GM19438 (cell line): ENCODE data around the gene ZNF33A.
"Not testable (repeated sequence)": the region's sequence is repeated elsewhere in the genome, so short reads cannot be mapped to it uniquely, and the experiment has no call there.

Experiments
- ATAC-seq: cut with Tn5 transposase; IDR thresholded peaks from one replicate; pipeline ENCODE4 v1.9.1; 2021; ENCODE audit warnings: low read depth; ENCODE audit not compliant: unreplicated experiment

Gene ZNF33A

DNA sequence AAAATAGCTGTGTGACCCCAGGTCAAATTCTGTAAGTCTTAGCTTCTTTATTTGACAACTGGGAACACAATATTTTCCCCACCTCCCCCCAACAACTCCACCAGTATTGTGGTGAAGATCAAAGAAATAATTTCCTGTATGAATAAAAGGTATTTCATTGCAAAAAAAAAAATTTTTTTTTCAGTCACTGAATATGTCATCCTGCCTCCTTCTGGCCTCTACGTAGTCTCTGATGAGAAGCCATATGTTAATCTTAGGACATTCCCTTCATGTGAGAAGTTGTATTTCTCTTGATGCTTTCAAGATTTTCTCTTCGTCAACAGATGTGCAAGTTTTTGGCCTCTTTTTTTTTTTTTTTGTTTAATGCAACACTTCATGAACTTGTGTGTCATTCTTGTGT, 33.0 kb downstream of the ZNF33A start:
- ATAC-seq: no peak

DNA sequence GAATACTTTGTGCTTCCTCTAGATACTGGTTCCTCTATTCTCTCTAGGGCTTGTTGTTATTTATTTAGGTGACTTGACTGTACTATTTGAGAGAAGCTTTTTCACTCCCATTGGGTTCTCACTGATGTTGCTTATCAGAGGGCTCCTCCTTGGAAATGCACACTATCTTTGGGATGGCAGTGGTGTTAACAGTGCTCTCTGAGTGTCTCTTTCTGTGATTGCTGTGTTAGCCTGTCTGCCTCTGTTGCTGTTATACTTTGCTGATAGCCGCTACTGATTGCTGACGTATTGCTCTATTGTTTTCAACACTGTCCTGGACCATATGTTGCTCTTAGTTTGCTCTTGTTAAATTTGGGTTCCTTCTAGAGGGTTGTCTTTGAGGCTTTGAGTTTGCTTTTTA, 34.7 kb downstream of the ZNF33A start:
- ATAC-seq: no peak

DNA sequence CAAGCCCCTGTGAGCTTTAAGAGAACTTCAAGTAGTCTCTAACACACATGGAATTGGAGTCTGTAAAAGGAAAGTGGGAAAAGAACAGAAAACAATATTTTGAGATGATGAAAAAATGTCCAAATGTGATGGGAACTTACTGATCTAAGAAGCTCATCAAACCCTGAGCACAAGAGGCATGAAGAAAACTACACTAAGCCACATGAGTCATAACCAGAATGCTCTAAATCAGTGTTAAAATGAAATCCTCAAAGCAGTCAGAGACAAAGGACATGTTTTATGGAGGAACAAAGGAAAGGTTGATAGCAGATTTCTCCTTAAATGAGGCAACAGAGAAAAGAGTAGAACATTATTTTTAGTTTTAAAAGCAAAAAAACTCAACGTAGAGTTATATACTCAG, 37.2 kb downstream of the ZNF33A start:
- ATAC-seq: no peak

DNA sequence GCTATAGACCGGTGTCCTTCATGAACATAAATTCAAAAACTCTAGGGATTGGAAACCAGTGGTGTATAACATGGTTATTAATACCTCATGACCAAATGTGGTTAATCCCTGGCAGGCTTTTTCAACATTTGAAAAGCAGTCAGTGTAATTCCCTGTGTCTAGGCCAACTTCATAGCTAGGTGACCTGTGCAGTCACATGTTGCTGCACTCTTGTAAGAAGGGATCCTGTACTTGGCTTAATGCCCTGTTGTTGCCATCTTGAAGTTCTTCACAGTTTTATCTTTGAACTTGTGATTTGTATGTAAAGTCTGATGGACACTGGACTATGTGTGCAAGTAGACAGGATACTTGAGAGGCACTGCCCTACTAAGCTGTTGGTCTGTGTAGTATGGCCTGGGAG, 39.7 kb downstream of the ZNF33A start:
- ATAC-seq: no peak

DNA sequence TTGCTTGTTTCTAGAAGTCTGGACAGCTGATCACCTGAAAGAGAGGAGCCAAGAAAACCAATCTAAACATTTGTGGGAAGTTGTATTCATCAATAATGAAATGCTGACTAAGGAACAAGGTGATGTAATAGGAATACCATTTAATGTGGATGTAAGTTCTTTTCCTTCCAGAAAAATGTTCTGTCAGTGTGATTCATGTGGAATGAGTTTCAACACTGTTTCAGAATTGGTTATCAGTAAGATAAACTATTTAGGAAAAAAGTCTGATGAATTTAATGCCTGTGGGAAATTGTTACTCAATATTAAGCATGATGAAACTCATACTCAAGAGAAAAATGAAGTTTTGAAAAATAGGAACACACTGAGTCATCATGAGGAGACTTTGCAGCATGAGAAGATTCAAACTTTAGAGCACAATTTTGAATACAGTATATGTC, 43.9 kb downstream of the ZNF33A start:
- ATAC-seq: no peak

DNA sequence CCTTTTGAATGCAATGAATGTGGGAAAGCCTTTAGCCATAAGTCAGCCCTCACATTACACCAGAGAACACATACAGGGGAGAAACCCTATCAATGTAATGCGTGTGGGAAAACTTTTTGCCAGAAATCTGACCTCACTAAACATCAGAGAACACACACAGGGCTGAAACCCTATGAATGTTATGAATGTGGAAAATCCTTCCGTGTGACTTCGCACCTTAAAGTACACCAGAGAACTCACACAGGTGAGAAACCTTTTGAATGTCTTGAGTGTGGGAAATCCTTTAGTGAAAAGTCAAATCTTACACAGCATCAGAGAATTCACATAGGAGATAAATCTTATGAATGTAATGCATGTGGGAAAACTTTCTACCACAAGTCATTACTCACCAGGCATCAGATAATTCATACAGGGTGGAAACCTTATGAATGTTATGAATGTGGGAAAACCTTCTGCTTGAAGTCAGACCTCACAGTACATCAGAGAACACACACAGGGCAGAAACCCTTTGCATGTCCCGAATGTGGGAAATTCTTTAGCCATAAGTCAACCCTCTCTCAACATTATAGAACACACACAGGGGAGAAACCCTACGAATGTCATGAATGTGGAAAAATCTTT, 44.9 kb downstream of the ZNF33A start:
- not testable (repeated sequence) for ATAC-seq

DNA sequence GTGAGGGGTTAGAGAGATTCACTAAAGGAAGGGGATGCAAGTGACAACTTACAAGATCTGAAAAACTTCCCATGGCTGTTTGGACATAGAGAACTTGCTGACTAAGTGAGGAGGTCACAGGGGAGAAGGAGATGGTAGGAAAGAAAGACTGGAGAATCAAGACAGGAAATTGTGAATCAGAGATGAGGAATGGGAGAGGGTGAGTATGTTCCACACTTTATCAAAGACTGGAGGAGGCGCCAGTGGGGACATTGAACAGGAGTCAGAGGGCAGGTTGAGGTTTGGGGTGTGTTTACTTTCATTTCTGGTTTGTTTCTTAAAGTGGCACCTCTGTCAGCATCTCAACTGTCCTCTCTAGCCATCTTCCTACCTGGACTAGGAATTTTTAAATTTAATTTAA, 59.2 kb downstream of the ZNF33A start:
- not testable (repeated sequence) for ATAC-seq

DNA sequence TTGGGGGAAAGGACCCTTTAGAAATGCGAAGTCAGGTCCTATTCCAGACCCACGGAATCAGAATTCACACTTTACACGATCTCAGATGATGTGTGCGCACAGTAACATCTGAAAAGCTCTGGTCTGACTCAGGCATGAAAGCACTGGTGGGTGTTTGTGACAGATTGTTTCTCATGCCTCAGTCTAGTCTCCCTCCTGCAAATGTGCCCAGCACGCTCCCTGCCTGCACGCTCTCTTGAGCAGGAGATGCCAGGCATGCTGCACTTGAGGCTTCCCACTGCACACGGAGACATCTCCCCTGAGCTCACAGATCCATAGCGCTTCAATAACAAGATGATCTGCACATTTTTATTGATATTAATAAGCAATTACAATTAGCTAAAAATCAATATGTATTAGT, 60.0 kb downstream of the ZNF33A start:
- ATAC-seq: no peak

DNA sequence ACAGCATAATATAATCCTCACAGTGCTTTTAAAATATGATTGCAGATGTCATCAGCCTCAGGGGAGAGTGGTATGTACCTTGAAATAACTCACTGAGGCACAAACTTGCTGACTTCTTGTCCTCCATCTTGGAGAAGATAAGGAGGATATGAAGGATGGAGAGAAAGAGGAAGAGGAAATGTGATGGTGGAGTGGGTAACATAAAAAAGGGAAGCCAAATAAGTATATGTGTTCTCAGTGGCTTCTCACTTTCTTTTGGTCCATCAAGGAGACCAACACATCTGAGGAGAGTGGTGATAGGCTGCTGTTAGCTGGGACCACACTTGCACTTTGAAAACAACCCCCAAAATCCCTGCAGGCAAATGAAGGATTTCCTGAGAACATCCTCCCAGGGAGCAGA, 62.1 kb downstream of the ZNF33A start:
- ATAC-seq: no peak

DNA sequence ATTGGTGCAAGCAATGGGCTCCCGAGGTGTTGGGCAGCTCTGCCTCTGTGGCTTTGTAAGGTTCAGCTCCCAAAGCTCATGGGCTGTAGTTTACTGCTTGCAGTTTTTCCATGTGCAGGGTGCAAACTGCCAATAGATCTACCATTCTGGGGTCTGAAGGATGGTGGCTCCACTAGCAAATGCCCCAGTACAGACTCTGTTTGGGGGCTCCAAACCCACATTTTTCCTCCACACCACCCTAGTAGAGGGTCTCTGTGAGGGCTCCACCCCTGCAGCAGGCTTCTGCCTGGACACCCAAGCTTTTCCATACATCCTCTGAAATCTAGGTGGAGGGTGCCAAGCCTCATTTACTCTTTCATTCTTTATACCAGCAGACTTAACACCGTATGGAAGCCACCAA, 66.2 kb downstream of the ZNF33A start:
- ATAC-seq: no peak

DNA sequence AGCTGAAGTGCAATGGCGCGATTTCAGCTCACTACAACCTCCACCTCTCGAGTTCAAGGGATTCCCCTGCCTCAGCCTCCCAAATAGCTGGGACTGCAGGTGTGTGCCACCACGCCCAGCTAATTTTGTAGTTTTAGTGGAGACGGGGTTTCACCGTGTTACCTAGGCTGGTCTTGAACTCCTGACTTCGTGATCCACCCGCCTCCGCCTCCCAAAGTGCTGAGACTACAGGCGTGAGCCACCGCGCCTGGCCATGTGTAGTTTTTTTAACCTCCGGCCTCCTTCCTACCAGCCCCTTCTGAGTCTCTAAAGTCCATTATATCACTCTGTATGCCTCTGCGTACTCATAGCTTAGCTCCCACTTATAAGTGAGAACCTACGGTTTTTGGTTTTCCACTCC, 82.8 kb downstream of the ZNF33A start:
- ATAC-seq: not testable (repeated sequence)

DNA sequence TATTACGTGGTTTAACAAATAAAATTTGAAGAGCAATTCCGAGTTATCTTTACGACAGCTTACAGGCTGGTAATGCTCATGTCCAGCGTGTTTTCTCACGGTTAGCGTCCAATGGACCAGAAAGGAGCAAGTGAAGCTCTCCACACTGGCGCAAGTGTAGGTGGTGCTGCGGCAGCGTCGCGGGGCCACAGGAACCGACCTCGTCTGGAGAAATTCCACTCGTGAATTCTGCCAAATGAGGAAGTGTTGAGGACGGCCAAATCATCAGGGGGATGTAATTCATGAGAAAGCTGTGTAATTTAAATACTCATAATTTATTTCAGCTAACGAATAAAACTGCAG, 83.3 kb downstream of the ZNF33A start:
- peak; percentile 38 for ATAC-seq

DNA sequence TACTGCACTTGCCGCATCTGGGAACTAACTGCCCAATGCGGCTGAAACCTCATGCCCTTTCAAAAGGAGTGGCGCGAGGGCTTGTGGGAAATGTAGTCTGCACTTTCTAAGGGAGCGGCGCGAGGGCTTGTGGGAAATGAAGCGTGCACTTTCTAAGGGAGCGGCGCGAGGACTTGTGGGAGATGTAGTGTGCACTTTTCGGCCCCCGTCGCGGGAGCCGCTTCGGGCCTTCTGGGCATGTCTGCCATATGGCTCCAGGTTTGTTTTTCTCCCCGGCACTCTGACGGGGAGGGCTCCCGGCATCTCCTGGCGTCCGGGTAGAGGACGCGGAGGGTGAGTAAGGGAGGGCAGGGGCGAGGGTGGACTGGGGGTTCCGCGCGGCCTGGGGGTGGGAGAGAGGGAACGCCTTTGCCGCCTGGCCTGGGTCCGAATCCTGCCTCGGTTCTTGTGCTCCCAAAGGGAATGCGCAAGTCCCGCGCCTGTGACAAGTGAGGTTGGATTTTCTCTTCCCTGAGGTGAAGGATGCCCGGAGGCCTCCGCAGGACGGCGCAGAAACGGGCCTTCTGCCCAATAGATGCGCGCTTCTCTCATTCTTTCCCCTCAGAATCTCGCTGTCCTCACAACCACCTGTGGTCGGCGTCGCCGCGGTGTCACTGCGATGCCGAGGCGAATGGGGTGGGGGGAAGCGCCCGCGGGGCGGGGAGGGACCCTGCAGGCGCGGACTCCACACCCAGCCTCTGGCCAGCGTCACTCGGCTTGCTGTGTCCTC, 83.9 kb downstream of the ZNF33A start, which contains the start of gene ZNF37A:
Gene ZNF37A, plus strand, starts transcription at position 180 of the 769 bp plus-strand sequence. CDS start 2,281 bp downstream, outside the sequence.
- peak; percentile 96 for ATAC-seq

DNA sequence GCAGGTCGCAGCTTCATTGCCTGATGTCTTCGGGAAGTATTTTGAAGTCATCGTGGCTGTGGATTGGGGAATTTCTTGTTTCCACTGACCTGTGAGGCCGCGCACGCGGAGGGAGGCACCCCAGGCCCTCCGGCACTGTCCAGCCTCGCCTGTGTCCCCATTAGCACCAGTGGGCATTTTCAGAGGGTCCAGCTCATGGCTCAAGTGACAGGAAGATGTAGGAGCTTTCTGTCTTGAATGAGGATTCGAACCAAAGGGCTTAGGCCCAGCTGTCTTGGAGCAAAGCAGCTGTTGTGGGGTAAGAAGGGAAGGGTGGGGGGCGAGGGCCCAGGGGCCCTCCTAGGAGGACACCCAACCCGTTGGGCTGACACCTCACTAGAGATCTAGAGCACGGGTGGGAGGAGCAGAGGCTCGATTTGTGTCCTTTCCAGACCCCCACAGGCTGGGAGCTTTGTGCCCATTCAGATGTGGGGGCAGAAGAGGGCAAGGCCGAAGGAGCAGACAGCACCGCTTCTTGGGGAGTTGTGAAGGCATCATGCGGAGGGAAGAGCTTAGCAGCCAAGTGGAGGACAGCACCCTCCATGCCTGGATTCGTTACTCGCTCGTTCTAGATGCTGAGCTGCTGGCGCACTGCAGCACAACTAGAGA, 84.6 kb downstream of the ZNF33A start:
- no peak for ATAC-seq

DNA sequence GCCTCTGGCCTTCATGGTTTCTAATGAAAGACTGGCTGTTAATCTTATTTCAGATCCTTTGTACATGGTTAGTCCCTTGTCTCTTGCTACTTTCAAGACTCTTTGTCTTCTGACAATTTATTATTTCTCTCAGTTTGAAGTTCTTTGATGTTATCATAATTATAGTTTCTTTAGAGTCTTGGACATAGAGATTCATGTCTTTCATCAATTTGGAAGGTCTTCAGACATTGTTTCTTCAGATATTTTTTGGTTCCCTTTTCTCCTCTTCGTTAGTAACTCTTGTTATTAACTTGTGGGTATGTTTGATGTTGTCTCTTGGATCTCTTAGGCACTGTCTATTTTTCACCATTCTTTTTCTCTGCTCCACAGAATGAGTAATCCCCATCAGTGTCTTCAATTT, 92.4 kb downstream of the ZNF33A start:
- ATAC-seq: no peak

DNA sequence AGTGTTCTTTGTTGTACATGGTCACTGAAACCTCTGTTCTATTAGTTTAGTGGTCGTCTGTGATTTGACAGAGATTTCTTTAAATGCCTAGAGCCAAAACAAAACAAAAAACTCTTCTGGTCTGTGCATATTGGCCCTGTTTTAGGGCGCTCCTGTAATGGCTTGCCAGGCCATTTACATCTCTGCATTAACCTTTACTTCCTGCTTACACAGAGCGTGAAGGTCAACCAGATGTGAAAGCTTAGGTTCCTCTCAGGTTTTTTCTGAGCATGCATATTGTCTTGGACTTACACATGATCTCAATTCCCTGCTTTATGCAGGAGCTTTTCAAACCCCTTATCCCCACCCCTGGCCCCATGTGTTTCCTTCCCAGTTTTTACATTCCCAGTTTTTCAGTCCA, 93.3 kb downstream of the ZNF33A start:
- ATAC-seq: no peak

DNA sequence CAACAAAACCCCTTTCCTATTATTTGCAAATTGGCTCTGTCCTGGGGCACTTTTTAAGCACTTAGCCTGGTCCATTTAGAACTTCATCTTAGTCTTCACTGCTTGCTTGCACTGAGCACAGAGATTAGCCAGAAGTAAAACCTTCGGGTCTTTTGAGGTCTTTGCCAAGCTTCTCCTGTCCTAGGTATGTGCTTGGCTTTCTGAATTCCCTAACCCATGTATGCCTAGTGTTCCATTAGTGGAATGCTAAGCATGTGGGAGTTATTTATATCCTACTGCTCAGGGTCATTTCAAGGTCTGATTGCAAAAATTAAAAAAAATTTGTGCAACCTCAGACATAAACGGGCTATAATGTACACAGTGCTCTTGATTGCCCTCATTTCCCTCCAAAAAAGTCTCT, 101.7 kb downstream of the ZNF33A start:
- no peak for ATAC-seq
